NCI-H2107 treated with DMSO at 0.1 percent for 48 hours (cell line): ENCODE measurements around the gene IL3.
"Not testable (repeated sequence)": the region's sequence is repeated elsewhere in the genome, so short reads cannot be mapped to it uniquely, and the experiment has no call there.

Experiments used
- DNase-seq: peaks from one replicate; lab custom pipeline; 2025; ENCODE audit not compliant: unreplicated experiment; lab: John Stamatoyannopoulos, UW

IL3 gene

GRCh38 chr5:132093271-132093670, 32.8 kb downstream of the IL3 start:
- no peak for DNase-seq

GRCh38 chr5:132094393-132095076, 34.1 kb downstream of the IL3 start:
- DNase-seq: no peak

- DNase-seq: no peak
Observed at GRCh38 chr5:132095077-132095410, 34.6 kb downstream of the IL3 start.

GRCh38 chr5:132095424-132095972, 35.0 kb downstream of the IL3 start:
- no peak for DNase-seq

GRCh38 chr5:132096904-132097303, 36.4 kb downstream of the IL3 start:
- no peak for DNase-seq

- no peak for DNase-seq
Observed at GRCh38 chr5:132098151-132098594, 37.7 kb downstream of the IL3 start.

- DNase-seq: no peak
Observed at GRCh38 chr5:132098621-132099020, 38.2 kb downstream of the IL3 start.

- no peak for DNase-seq
Observed at GRCh38 chr5:132099076-132099748, 38.8 kb downstream of the IL3 start.

GRCh38 chr5:132099905-132100304, 39.5 kb downstream of the IL3 start:
- no peak for DNase-seq

- no peak for DNase-seq
Observed at GRCh38 chr5:132100672-132101261, 40.3 kb downstream of the IL3 start.

- no peak for DNase-seq
Observed at GRCh38 chr5:132101385-132101880, 41.0 kb downstream of the IL3 start.

GRCh38 chr5:132102101-132102701, 41.7 kb downstream of the IL3 start:
- DNase-seq: no peak

GRCh38 chr5:132102944-132103331, 42.5 kb downstream of the IL3 start:
- no peak for DNase-seq

- DNase-seq: no peak
Observed at GRCh38 chr5:132103332-132103951, 43.0 kb downstream of the IL3 start.

GRCh38 chr5:132103969-132104391, 43.5 kb downstream of the IL3 start:
- DNase-seq: no peak

GRCh38 chr5:132104556-132104955, 44.1 kb downstream of the IL3 start:
- DNase-seq: no peak

- no peak for DNase-seq
Observed at GRCh38 chr5:132105688-132106087, 45.2 kb downstream of the IL3 start.

GRCh38 chr5:132108495-132108894, 48.0 kb downstream of the IL3 start:
- DNase-seq: not testable (repeated sequence)

GRCh38 chr5:132108957-132109356, 48.5 kb downstream of the IL3 start:
- not testable (repeated sequence) for DNase-seq

GRCh38 chr5:132109494-132110053, 49.1 kb downstream of the IL3 start:
- DNase-seq: no peak

GRCh38 chr5:132110195-132110594, 49.7 kb downstream of the IL3 start:
- no peak for DNase-seq
